ENCODE results near the gene ADCK2. TPM values are rescaled to one million over a fixed set of nuclear protein-coding genes. Genes with fewer than 3 reads are reported as not detected.

ADCK2 gene
- total RNA-seq, 2 donors from 2014 or later, result 26.5 to 30.6 TPM

- intact Hi-C loops (cut with DNase I), result no loop called here
- Histone ChIP-seq H3K4me3 (no peak overlapping the region), H3K9me3 (no peaks in the 10 kb centered on the region), H3K27ac (no peak overlapping the region), H3K27me3 (replicated peaks; ENCODE audit: insufficient read depth) (no peaks in the 10 kb centered on the region), H3K36me3 (no peaks in the 10 kb centered on the region), H3K4me1 (replicated peaks) (no peaks in the 10 kb centered on the region)
- TF ChIP-seq POLR2A (IDR thresholded peaks at IDR 0.05) (no peak), CTCF (IDR thresholded peaks at IDR 0.05) (no peak), POLR2AphosphoS5 (IDR thresholded peaks at IDR 0.05) (no peak)
- WGBS, result 89% methylated on average over 7 of the region's 7 CpGs
- no peak for DNase-seq (ENCODE audit: low spot score)
Observed at GRCh38 chr7:140680886-140681285, 8.1 kb downstream of the ADCK2 start.

GRCh38 chr7:140681766-140682165, 9.0 kb downstream of the ADCK2 start:
- DNase-seq (ENCODE audit: low spot score), result no peak
- Histone ChIP-seq H3K27me3 (replicated peaks; ENCODE audit: insufficient read depth) (no peaks in the 10 kb centered on the region), H3K4me3 (no peak overlapping the region), H3K4me1 (replicated peaks) (no peaks in the 10 kb centered on the region), H3K36me3 (no peaks in the 10 kb centered on the region), H3K9me3 (no peaks in the 10 kb centered on the region), H3K27ac (no peak overlapping the region)
- 90% methylated on average over 3 of the region's 3 CpGs for WGBS
- intact Hi-C loops (cut with DNase I), result no loop called here
- TF ChIP-seq CTCF (IDR thresholded peaks at IDR 0.05), result no peak
- no peak for TF ChIP-seq POLR2AphosphoS5 (IDR thresholded peaks at IDR 0.05)
- TF ChIP-seq POLR2A (IDR thresholded peaks at IDR 0.05), result no peak

GRCh38 chr7:140683657-140684056, 10.9 kb downstream of the ADCK2 start:
- WGBS, result 83% methylated on average over 3 of the region's 3 CpGs
- no peak for TF ChIP-seq POLR2A (IDR thresholded peaks at IDR 0.05)
- no peak for TF ChIP-seq POLR2AphosphoS5 (IDR thresholded peaks at IDR 0.05)
- TF ChIP-seq CTCF (IDR thresholded peaks at IDR 0.05), result no peak
- Histone ChIP-seq H3K4me3 (no peak overlapping the region), H3K4me1 (replicated peaks) (no peaks in the 10 kb centered on the region), H3K27ac (no peak overlapping the region), H3K36me3 (no peaks in the 10 kb centered on the region), H3K27me3 (replicated peaks; ENCODE audit: insufficient read depth) (no peaks in the 10 kb centered on the region), H3K9me3 (no peaks in the 10 kb centered on the region)
- DNase-seq (ENCODE audit: low spot score), result no peak
- intact Hi-C loops (cut with DNase I), result no loop called here

- no peaks in the 10 kb centered on the region for H3K27me3 ChIP-seq (replicated peaks; ENCODE audit: insufficient read depth)
- 96% methylated on average over 20 of the region's 20 CpGs for WGBS
- no peak overlapping the region for H3K27ac ChIP-seq
- TF ChIP-seq POLR2AphosphoS5 (IDR thresholded peaks at IDR 0.05) (no peak), POLR2A (IDR thresholded peaks at IDR 0.05) (no peak), CTCF (IDR thresholded peaks at IDR 0.05) (no peak)
- no peak for DNase-seq (ENCODE audit: low spot score)
- H3K4me3 ChIP-seq, result no peak overlapping the region
- intact Hi-C loops (cut with DNase I), result no loop called here
- H3K36me3 ChIP-seq, result no peaks in the 10 kb centered on the region
- H3K9me3 ChIP-seq, result no peaks in the 10 kb centered on the region
- H3K4me1 ChIP-seq (replicated peaks), result no peaks in the 10 kb centered on the region
Observed at GRCh38 chr7:140684066-140684950, 11.6 kb downstream of the ADCK2 start.

All from prostate gland (tissue), 2 donors.